H9 (cell line): ENCODE data around the gene CEP112. TPM values are rescaled to one million over a fixed set of nuclear protein-coding genes. Genes with fewer than 3 reads are reported as not detected.

Experiments used
- DNase-seq: peaks from one replicate; pipeline ENCODE4 v3.0.0-alpha.2; 2017
- H2AFZ ChIP-seq: one replicate; pipeline ENCODE4 v1.6.1; 2013; ENCODE audit warnings: mild to moderate bottlenecking, low read length, control low read depth, moderate library complexity
- H2AK5ac ChIP-seq: 2 replicates; pipeline ENCODE4 v1.6.1; 2013; ENCODE audit warnings: low read length, control low read depth, mixed read lengths; ENCODE audit not compliant: insufficient read length
- H2BK120ac ChIP-seq: one replicate; pipeline ENCODE4 v1.6.1; 2013; ENCODE audit warnings: low read depth, mild to moderate bottlenecking, low read length, control low read depth, inconsistent platforms; ENCODE audit not compliant: poor library complexity, severe bottlenecking
- H2BK12ac ChIP-seq: 2 replicates; pipeline ENCODE4 v1.6.1; 2013; ENCODE audit warnings: low read length, control low read depth, mixed read lengths, low read depth; ENCODE audit not compliant: insufficient read length
- H2BK15ac ChIP-seq: 2 replicates; pipeline ENCODE4 v1.6.1; 2013; ENCODE audit warnings: low read depth, low read length, control low read depth
- H2BK20ac ChIP-seq: one replicate; pipeline ENCODE4 v1.6.1; 2013; ENCODE audit warnings: low read depth, mild to moderate bottlenecking, low read length, control low read depth, inconsistent platforms; ENCODE audit not compliant: poor library complexity, severe bottlenecking
- H2BK5ac ChIP-seq: 2 replicates; pipeline ENCODE4 v1.6.1; 2013; ENCODE audit warnings: low read length, control low read depth, mixed read lengths; ENCODE audit not compliant: insufficient read length
- H3K14ac ChIP-seq: 2 replicates; pipeline ENCODE4 v1.6.1; 2013; ENCODE audit warnings: low read length, control low read depth; ENCODE audit not compliant: insufficient read depth
- H3K18ac ChIP-seq: 2 replicates; pipeline ENCODE4 v1.6.1; 2013; ENCODE audit warnings: low read depth, mild to moderate bottlenecking, mixed read lengths, low read length, control low read depth; ENCODE audit not compliant: insufficient read length
- H3K23ac ChIP-seq: 2 replicates; pipeline ENCODE4 v1.6.1; 2013; ENCODE audit warnings: low read length, control low read depth, mixed read lengths, low read depth; ENCODE audit not compliant: insufficient read length
- H3K23me2 ChIP-seq: 2 replicates; pipeline ENCODE4 v1.6.1; 2013; ENCODE audit warnings: low read depth, mild to moderate bottlenecking, mixed read lengths, low read length, control low read depth; ENCODE audit not compliant: insufficient read length, poor library complexity, severe bottlenecking
- H3K27ac ChIP-seq: 2 replicates; pipeline ENCODE4 v1.5.1; 2013; ENCODE audit warnings: low read length, control low read depth, mixed read lengths, low read depth; ENCODE audit not compliant: insufficient read length
- H3K27me3 ChIP-seq: 2 replicates; pipeline ENCODE4 v1.6.1; 2013; ENCODE audit warnings: low read length, control low read depth, inconsistent platforms; ENCODE audit not compliant: insufficient read depth
- H3K4ac ChIP-seq: 2 replicates; pipeline ENCODE4 v1.6.1; 2013; ENCODE audit warnings: low read depth, mild to moderate bottlenecking, control low read depth, inconsistent platforms, low read length, moderate library complexity
- H3K4me1 ChIP-seq: 2 replicates; pipeline ENCODE4 v1.6.1; 2013; ENCODE audit warnings: low read length, control low read depth, inconsistent platforms; ENCODE audit not compliant: insufficient read depth
- H3K4me2 ChIP-seq: 2 replicates; pipeline ENCODE4 v1.6.1; 2013; ENCODE audit warnings: low read length, control low read depth, mixed read lengths; ENCODE audit not compliant: insufficient read length, insufficient read depth
- H3K56ac ChIP-seq: 2 replicates; pipeline ENCODE4 v1.6.1; 2013; ENCODE audit warnings: low read depth, mild to moderate bottlenecking, mixed read lengths, low read length, control low read depth; ENCODE audit not compliant: insufficient read length
- H3K79me1 ChIP-seq: 2 replicates; pipeline ENCODE4 v1.6.1; 2013; ENCODE audit warnings: low read depth, mild to moderate bottlenecking, moderate library complexity, low read length, control low read depth, inconsistent platforms; ENCODE audit not compliant: insufficient read depth, poor library complexity, severe bottlenecking
- H3K79me2 ChIP-seq: 2 replicates; pipeline ENCODE4 v1.6.1; 2013; ENCODE audit warnings: low read length, control low read depth, inconsistent platforms; ENCODE audit not compliant: insufficient read depth
- H3K9ac ChIP-seq: 2 replicates; pipeline ENCODE4 v1.6.1; 2013; ENCODE audit warnings: low read length, control low read depth, mixed read lengths; ENCODE audit not compliant: insufficient read length; ENCODE audit errors: extremely low read depth
- H3K9me3 ChIP-seq: one replicate; pipeline ENCODE4 v1.6.1; 2013; ENCODE audit warnings: low read depth, low read length, inconsistent platforms; ENCODE audit not compliant: control insufficient read depth
- H3T11ph ChIP-seq: one replicate; pipeline ENCODE4 v1.6.1; 2013; ENCODE audit warnings: mild to moderate bottlenecking, low read length, control low read depth, inconsistent platforms
- H4K20me1 ChIP-seq: one replicate; pipeline ENCODE4 v1.6.1; 2013; ENCODE audit not compliant: control insufficient read depth, insufficient read length, insufficient read depth
- H4K5ac ChIP-seq: 2 replicates; pipeline ENCODE4 v1.6.1; 2013; ENCODE audit warnings: low read depth, mild to moderate bottlenecking, mixed read lengths, low read length, control low read depth; ENCODE audit not compliant: insufficient read length
- H4K8ac ChIP-seq: replicated peaks from 2 replicates; pipeline ENCODE4 v1.6.1; 2013; ENCODE audit warnings: low read length, control low read depth, mixed read lengths, low read depth; ENCODE audit not compliant: insufficient read length
- H4K91ac ChIP-seq: 2 replicates; pipeline ENCODE4 v1.6.1; 2013; ENCODE audit warnings: low read depth, mild to moderate bottlenecking, moderate library complexity, mixed read lengths, low read length, control low read depth; ENCODE audit not compliant: insufficient read length
- H3K27ac Mint-ChIP-seq, 3 experiments: 2 replicates in 2 of 3; 3 replicates in 1 of 3; pipeline ENCODE4 v1.8.0; 2020 to 2021; ENCODE audit warnings: mixed read lengths in 3 of 3, mild to moderate bottlenecking in 1 of 3, moderate library complexity in 1 of 3
- H3K27me3 Mint-ChIP-seq: 2 replicates; pipeline ENCODE4 v1.8.0; 2021; ENCODE audit warnings: low read depth, mild to moderate bottlenecking, moderate library complexity, mixed read lengths
- H3K36me3 Mint-ChIP-seq, 3 experiments: 2 replicates in 2 of 3; 3 replicates in 1 of 3; pipeline ENCODE4 v1.8.0; 2020 to 2021; ENCODE audit warnings: low read depth in 3 of 3, mixed read lengths in 3 of 3; ENCODE audit not compliant: insufficient read depth in 1 of 3
- H3K4me1 Mint-ChIP-seq, 2 experiments: 2 replicates each; pipeline ENCODE4 v1.8.0; 2020; ENCODE audit warnings: mixed read lengths in 2 of 2
- H3K4me3 Mint-ChIP-seq, 2 experiments: 2 replicates in 1 of 2; 3 replicates in 1 of 2; pipeline ENCODE4 v1.8.0; 2020 to 2021; ENCODE audit warnings: mild to moderate bottlenecking in 2 of 2, mixed read lengths in 2 of 2, moderate library complexity in 1 of 2
- H3K9me3 Mint-ChIP-seq, 2 experiments: 2 replicates in 1 of 2; 3 replicates in 1 of 2; pipeline ENCODE4 v1.8.0; 2020; ENCODE audit warnings: mild to moderate bottlenecking in 2 of 2, mixed read lengths in 2 of 2, moderate library complexity in 1 of 2
- CTCF ChIP-seq: fragments of 200-600 bp; sonication (generic); conservative IDR thresholded peaks from 3 replicates; pipeline ENCODE4 v1.8.0; 2021; ENCODE audit warnings: antibody characterized with exemption, mild to moderate bottlenecking
- WGBS: extraction: QIAGEN DNeasy Blood & Tissue Kit; methylation state at CpG from one replicate; pipeline ENCODE4 v1.1.7; 2013; ENCODE audit warnings: missing lambda C conversion rate, low lambda C conversion rate, mixed read lengths; ENCODE audit not compliant: insufficient read length; ENCODE audit errors: extremely low coverage; 5-methylcytosine and 5-hydroxymethylcytosine counted together
- total RNA-seq: library from RNA; stranded (reverse); gene quantifications from 2 replicates; pipeline ENCODE4 v1.2.1, GENCODE V29; 2021

CEP112 gene
- total RNA-seq, 1 experiment from 2014 or later: 5.4 TPM

GRCh38 chr17:65833214-65833613 is 358.7 kb downstream of the CEP112 start:
- peaks cover 43 to 52% of the 10 kb centered on the region in 2 experiments for H3K9me3 Mint-ChIP-seq
- H3K9me3 ChIP-seq: no peaks in the 10 kb centered on the region
- H3K4me1 Mint-ChIP-seq: no peaks in the 10 kb centered on the region

More at GRCh38 chr17:65833214-65833613, 358.7 kb downstream of the CEP112 start:
- no peak for DNase-seq
- H2BK5ac ChIP-seq: no peak overlapping the region
- H2AFZ ChIP-seq: no peak overlapping the region
- H4K20me1 ChIP-seq: no peaks in the 10 kb centered on the region
- no peaks in the 10 kb centered on the region for H3K79me1 ChIP-seq
- H3K18ac ChIP-seq: no peak overlapping the region
- no peak overlapping the region for H2BK20ac ChIP-seq
- H2BK12ac ChIP-seq: no peak overlapping the region
- no peak overlapping the region for H4K5ac ChIP-seq
- H3K14ac ChIP-seq: no peak overlapping the region
- no peak overlapping the region for H4K8ac ChIP-seq
- H3K23ac ChIP-seq: no peak overlapping the region
- no peak overlapping the region for H3T11ph ChIP-seq
- no peak overlapping the region for H3K4me2 ChIP-seq
- H3K79me2 ChIP-seq: no peaks in the 10 kb centered on the region
- no peaks in the 10 kb centered on the region for H3K27me3 Mint-ChIP-seq
- no peak overlapping the region for H3K4me3 Mint-ChIP-seq
- no peak overlapping the region for H3K27ac ChIP-seq
- H3K56ac ChIP-seq: no peak overlapping the region
- H3K23me2 ChIP-seq: no peaks in the 10 kb centered on the region
- H2AK5ac ChIP-seq: no peak overlapping the region
- H3K4me1 ChIP-seq: no peaks in the 10 kb centered on the region
- H3K27ac Mint-ChIP-seq: no peak overlapping the region
- H3K27me3 ChIP-seq: no peaks in the 10 kb centered on the region
- no peak for TF ChIP-seq CTCF
- no CpG with 5 or more reads among the region's 1 CpG for WGBS
- no peak overlapping the region for H3K4ac ChIP-seq
- no peak overlapping the region for H4K91ac ChIP-seq
- H2BK15ac ChIP-seq: no peak overlapping the region
- peaks cover 19 to 40% (median 20%) of the 10 kb centered on the region in 3 experiments for H3K36me3 Mint-ChIP-seq
- no peak overlapping the region for H3K9ac ChIP-seq
- H2BK120ac ChIP-seq: no peak overlapping the region
